ENCODE data around the gene GP9.
"Not testable (repeated sequence)": the region's sequence is repeated elsewhere in the genome, so short reads cannot be mapped to it uniquely, and the experiment has no call there.

GP9 gene

GRCh38 chr3:129063091-129063640 is 2.6 kb downstream of the GP9 start:
- in situ Hi-C loops (cut with HindIII; ENCODE audit: low pct_ligation_motif_present, low pct_unique_long_range_greater_than_20kb, low sequenced_read_pairs), result no loop called here
- no peak for DNase-seq

- in situ Hi-C loops (cut with HindIII; ENCODE audit: low pct_ligation_motif_present, low pct_unique_long_range_greater_than_20kb, low sequenced_read_pairs), result no loop called here
- no peak for DNase-seq
These were observed 3.4 kb downstream of the GP9 start for GRCh38 chr3:129063841-129064482.

- DNase-seq, result no peak
- in situ Hi-C loops (cut with HindIII; ENCODE audit: low pct_ligation_motif_present, low pct_unique_long_range_greater_than_20kb, low sequenced_read_pairs), result no loop called here
These were observed 4.6 kb downstream of the GP9 start for GRCh38 chr3:129065016-129065719.

- in situ Hi-C loops (cut with HindIII; ENCODE audit: low pct_ligation_motif_present, low pct_unique_long_range_greater_than_20kb, low sequenced_read_pairs), result no loop called here
- no peak for DNase-seq
These were observed 5.1 kb downstream of the GP9 start for GRCh38 chr3:129065720-129066073.

GRCh38 chr3:129067719-129068118 is 7.1 kb downstream of the GP9 start:
- in situ Hi-C loops (cut with HindIII; ENCODE audit: low pct_ligation_motif_present, low pct_unique_long_range_greater_than_20kb, low sequenced_read_pairs), result not testable (repeated sequence)

GRCh38 chr3:129068291-129068886 is 7.8 kb downstream of the GP9 start:
- peak; percentile 20 for DNase-seq
- in situ Hi-C loops (cut with HindIII; ENCODE audit: low pct_ligation_motif_present, low pct_unique_long_range_greater_than_20kb, low sequenced_read_pairs), result no loop called here

More at GRCh38 chr3:129067719-129068118, 7.1 kb downstream of the GP9 start:
- not testable (repeated sequence) for DNase-seq

- in situ Hi-C loops (cut with HindIII; ENCODE audit: low pct_ligation_motif_present, low pct_unique_long_range_greater_than_20kb, low sequenced_read_pairs); DNase-seq: not testable (repeated sequence)
These were observed 8.9 kb downstream of the GP9 start for GRCh38 chr3:129069313-129070085.

- no peak for DNase-seq
- in situ Hi-C loops (cut with HindIII; ENCODE audit: low pct_ligation_motif_present, low pct_unique_long_range_greater_than_20kb, low sequenced_read_pairs), result no loop called here
These were observed 9.7 kb downstream of the GP9 start for GRCh38 chr3:129070086-129070885.

GRCh38 chr3:129077222-129077621 is 16.6 kb downstream of the GP9 start:
- in situ Hi-C loops (cut with HindIII; ENCODE audit: low pct_ligation_motif_present, low pct_unique_long_range_greater_than_20kb, low sequenced_read_pairs), result no loop called here
- DNase-seq, result no peak

- in situ Hi-C loops (cut with HindIII; ENCODE audit: low pct_ligation_motif_present, low pct_unique_long_range_greater_than_20kb, low sequenced_read_pairs), result no loop called here
- no peak for DNase-seq
These were observed 17.9 kb downstream of the GP9 start for GRCh38 chr3:129078510-129078909.

- DNase-seq, result no peak
- in situ Hi-C loops (cut with HindIII; ENCODE audit: low pct_ligation_motif_present, low pct_unique_long_range_greater_than_20kb, low sequenced_read_pairs), result no loop called here
These were observed 20.9 kb downstream of the GP9 start for GRCh38 chr3:129081503-129081902.

- no peak for DNase-seq
- in situ Hi-C loops (cut with HindIII; ENCODE audit: low pct_ligation_motif_present, low pct_unique_long_range_greater_than_20kb, low sequenced_read_pairs), result no loop called here
These were observed 21.4 kb downstream of the GP9 start for GRCh38 chr3:129082026-129082425.

GRCh38 chr3:129084501-129084900 is 23.9 kb downstream of the GP9 start:
- in situ Hi-C loops (cut with HindIII; ENCODE audit: low pct_ligation_motif_present, low pct_unique_long_range_greater_than_20kb, low sequenced_read_pairs), result no loop called here
- no peak for DNase-seq

- in situ Hi-C loops (cut with HindIII; ENCODE audit: low pct_ligation_motif_present, low pct_unique_long_range_greater_than_20kb, low sequenced_read_pairs), result no loop called here
- DNase-seq, result no peak
These were observed 24.7 kb downstream of the GP9 start for GRCh38 chr3:129085165-129085715.

- no peak for DNase-seq
- in situ Hi-C loops (cut with HindIII; ENCODE audit: low pct_ligation_motif_present, low pct_unique_long_range_greater_than_20kb, low sequenced_read_pairs), result no loop called here
These were observed 25.2 kb downstream of the GP9 start for GRCh38 chr3:129085818-129086217.

GRCh38 chr3:129087138-129087702 is 26.6 kb downstream of the GP9 start:
- in situ Hi-C loops (cut with HindIII; ENCODE audit: low pct_ligation_motif_present, low pct_unique_long_range_greater_than_20kb, low sequenced_read_pairs), result no loop called here
- DNase-seq, result no peak

GRCh38 chr3:129087904-129088303 is 27.3 kb downstream of the GP9 start:
- in situ Hi-C loops (cut with HindIII; ENCODE audit: low pct_ligation_motif_present, low pct_unique_long_range_greater_than_20kb, low sequenced_read_pairs); DNase-seq: not testable (repeated sequence)

- DNase-seq; in situ Hi-C loops (cut with HindIII; ENCODE audit: low pct_ligation_motif_present, low pct_unique_long_range_greater_than_20kb, low sequenced_read_pairs): not testable (repeated sequence)
These were observed 27.7 kb downstream of the GP9 start for GRCh38 chr3:129088312-129088711.
